H1 (cell line): Measurements from ENCODE around the gene CHPF2.

Experiments
- JUND ChIP-seq: IDR thresholded peaks from 2 replicates; pipeline ENCODE4 v1.6.1; 2011; ENCODE audit warnings: mild to moderate bottlenecking, improper control_type of control experiment, low read length
- MAFK ChIP-seq: IDR thresholded peaks from 2 replicates; pipeline ENCODE4 v1.6.1; 2012; ENCODE audit warnings: low read depth, mild to moderate bottlenecking, improper control_type of control experiment, low read length
- POLR2A ChIP-seq, 2 experiments: IDR thresholded peaks; 1 replicate in 1 of 2; 2 replicates in 1 of 2; pipeline ENCODE4 v1.6.1; 2011; ENCODE audit warnings: low read depth in 2 of 2, low read length in 2 of 2, mild to moderate bottlenecking in 2 of 2; ENCODE audit errors: control extremely low read depth in 1 of 2
- TF ChIP-seq, protein P1 (sequence below), 3 experiments: IDR thresholded peaks; 1 replicate in 2 of 3; 2 replicates in 1 of 3; pipeline versions ENCODE4 v1.5.1 to v1.6.1; 2011; ENCODE audit warnings: low read length in 3 of 3, mild to moderate bottlenecking in 3 of 3, inconsistent platforms in 2 of 3, low read depth in 1 of 3, moderate library complexity in 1 of 3; ENCODE audit not compliant: insufficient read depth in 1 of 3; ENCODE audit errors: control extremely low read depth in 1 of 3

DNA sequence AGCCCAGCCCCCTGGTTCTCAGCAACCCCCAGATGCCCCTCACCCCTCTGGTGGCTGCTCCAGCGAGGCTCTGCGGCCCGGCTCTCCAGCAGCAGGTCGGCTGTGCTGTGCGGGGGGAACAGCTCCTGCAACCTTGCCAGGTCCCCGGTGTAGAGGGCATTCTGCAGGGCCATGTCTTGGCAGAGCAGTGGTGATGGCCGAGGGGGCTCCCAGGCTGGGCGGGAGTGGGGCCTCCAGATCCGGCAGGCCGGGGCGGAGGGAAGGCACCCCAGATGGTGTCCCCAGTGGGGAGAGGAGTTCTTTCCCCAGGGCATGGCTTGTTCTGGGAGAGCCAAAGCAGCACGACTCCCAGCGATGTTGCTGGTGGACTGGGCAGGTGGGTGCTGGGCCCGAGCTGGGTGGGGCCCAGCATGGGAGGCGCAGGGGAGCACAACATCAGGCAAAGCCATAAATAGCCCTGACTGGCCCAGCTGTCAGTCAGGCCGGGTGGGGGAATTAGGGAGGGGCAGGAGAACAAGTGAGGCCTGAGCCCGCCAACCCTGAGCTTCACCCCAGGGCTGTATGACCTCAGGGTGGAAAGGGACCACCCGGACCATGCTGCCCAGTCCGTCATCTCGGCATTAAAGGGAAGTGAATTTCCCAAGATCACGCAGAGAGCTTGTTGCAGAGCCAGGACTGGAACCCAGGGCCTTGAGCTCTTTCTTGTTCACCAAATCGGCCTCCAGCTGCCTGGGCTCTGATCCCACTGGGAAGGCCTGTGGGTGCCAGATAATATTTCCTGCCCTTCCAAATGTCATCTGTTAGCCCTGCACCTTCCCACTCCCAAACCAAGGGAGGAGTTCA, 44.7 kb upstream of the CHPF2 start:
- TF ChIP-seq JUND (no peak), POLR2A (IDR thresholded peaks at IDR 0.05; ENCODE audit: control extremely low read depth in 1 of 2, low read depth in 2 of 2, low read length in 2 of 2) (no peak), MAFK (no peak)
- TF ChIP-seq, protein P1, sequence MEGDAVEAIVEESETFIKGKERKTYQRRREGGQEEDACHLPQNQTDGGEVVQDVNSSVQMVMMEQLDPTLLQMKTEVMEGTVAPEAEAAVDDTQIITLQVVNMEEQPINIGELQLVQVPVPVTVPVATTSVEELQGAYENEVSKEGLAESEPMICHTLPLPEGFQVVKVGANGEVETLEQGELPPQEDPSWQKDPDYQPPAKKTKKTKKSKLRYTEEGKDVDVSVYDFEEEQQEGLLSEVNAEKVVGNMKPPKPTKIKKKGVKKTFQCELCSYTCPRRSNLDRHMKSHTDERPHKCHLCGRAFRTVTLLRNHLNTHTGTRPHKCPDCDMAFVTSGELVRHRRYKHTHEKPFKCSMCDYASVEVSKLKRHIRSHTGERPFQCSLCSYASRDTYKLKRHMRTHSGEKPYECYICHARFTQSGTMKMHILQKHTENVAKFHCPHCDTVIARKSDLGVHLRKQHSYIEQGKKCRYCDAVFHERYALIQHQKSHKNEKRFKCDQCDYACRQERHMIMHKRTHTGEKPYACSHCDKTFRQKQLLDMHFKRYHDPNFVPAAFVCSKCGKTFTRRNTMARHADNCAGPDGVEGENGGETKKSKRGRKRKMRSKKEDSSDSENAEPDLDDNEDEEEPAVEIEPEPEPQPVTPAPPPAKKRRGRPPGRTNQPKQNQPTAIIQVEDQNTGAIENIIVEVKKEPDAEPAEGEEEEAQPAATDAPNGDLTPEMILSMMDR (IDR thresholded peaks at IDR 0.05; ENCODE audit: control extremely low read depth in 1 of 3, insufficient read depth in 1 of 3, low read depth in 1 of 3, low read length in 3 of 3), result no peak
